Transverse colon (tissue), 4 donors: Measurements from ENCODE around the gene TMEM161B.

Experiments
- CTCF ChIP-seq, 5 experiments: fragments of 200-600 bp in 3 of 5; fragments of 450-650 bp in 2 of 5; sonication (generic) in 3 of 5; IDR thresholded peaks; 1 replicate in 2 of 5; 2 replicates in 3 of 5; pipeline ENCODE4 v1.5.1; 2016 to 2017; ENCODE audit warnings: antibody characterized with exemption in 5 of 5, inconsistent platforms in 3 of 5, mild to moderate bottlenecking in 2 of 5, moderate library complexity in 1 of 5
- EP300 ChIP-seq: sonication (generic); formaldehyde crosslinking; IDR thresholded peaks from one replicate; pipeline ENCODE4 v1.6.1; 2017; ENCODE audit warnings: antibody characterized with exemption, low read depth
- POLR2A ChIP-seq: fragments of 450-650 bp; IDR thresholded peaks from one replicate; pipeline ENCODE4 v1.6.1; 2016; ENCODE audit warnings: antibody characterized with exemption, mild to moderate bottlenecking, moderate library complexity
- POLR2AphosphoS5 ChIP-seq, 3 donors: sonication (generic); formaldehyde crosslinking; IDR thresholded peaks; one replicate each; pipeline ENCODE4 v1.6.1; 2016; ENCODE audit warnings: antibody characterized with exemption in 3 of 3

- TF ChIP-seq CTCF (IDR thresholded peaks at IDR 0.05): no peak
- TF ChIP-seq POLR2AphosphoS5 (IDR thresholded peaks at IDR 0.05): no peak
- no peak for TF ChIP-seq POLR2A
- no peak for TF ChIP-seq EP300
Measured at GRCh38 chr5:88256872-88257271, 11.8 kb downstream of the TMEM161B start.
